CD4-positive, alpha-beta T cell treated with Interleukin-12 subunit alpha and Interleukin-12 subunit beta, for 1 hour (primary cell): ENCODE results near the gene WNT6.

ENCODE experiments used
- DNase-seq: peaks from one replicate; pipeline ENCODE4 v3.0.0-alpha.2; 2020

WNT6 gene

DNA sequence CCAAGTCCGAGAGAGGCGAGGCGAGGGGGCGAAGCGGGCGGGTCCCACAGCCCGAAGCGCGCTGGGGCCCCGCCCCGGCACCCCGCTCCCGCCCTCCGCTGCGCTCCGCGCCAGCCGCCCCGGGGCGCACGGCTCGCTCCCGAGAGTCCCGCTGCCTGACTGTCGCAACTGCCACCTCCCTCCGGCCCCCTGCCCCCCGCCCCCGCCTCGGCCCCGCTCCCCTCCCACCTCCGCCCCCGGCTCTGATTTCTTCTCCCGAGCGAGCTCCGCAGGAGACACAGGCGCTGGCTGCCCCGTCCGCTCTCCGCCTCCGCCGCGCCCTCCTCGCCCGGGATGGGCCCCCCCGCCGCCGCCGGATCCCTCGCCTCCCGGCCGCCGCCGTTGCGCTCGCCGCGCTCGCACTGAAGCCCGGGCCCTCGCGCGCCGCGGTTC, at the start of gene WNT6:
Gene WNT6, plus strand, starts transcription at position 250 of the 432 bp plus-strand sequence. CDS start 233 bp downstream, outside the sequence.
- no peak for DNase-seq

DNA sequence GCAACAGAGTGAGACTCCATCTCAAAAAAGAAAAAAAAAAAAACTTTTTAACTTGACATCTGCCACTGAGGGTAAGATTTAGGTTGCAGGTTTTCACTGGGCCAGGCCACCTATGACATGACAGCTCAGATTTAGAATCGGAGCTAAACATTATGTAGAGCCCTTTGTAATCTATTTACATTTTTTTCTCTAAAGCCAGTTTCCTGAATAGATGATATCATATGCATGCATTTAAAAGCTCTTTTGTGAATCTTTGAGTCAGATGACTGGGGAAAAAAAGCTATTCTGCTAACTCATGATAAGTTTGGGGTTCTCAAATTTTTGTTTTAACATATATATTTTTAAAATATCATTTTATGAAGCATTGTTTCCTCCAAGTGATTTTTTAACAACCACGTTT, 49.3 kb upstream of the WNT6 start:
- DNase-seq: no peak

DNA sequence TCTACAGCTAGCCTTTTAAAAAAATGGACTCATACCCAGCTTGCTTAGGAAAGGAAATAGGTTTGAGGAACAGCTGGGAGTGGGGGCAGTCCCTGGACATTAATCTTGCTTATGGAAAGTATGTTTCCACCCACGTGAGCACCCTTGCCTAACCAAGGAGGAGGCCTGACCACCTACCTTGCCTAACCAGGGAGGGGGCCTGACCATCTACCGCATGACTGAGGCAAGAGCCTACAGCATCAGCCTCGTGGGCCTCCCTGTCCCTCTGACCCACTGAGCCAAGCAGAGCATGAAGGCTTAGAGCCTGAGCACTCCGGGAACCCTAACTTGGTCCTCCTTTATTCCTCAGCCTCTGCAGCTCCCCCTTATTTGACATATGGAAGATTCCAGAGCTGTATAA, 48.2 kb upstream of the WNT6 start:
- no peak for DNase-seq

DNA sequence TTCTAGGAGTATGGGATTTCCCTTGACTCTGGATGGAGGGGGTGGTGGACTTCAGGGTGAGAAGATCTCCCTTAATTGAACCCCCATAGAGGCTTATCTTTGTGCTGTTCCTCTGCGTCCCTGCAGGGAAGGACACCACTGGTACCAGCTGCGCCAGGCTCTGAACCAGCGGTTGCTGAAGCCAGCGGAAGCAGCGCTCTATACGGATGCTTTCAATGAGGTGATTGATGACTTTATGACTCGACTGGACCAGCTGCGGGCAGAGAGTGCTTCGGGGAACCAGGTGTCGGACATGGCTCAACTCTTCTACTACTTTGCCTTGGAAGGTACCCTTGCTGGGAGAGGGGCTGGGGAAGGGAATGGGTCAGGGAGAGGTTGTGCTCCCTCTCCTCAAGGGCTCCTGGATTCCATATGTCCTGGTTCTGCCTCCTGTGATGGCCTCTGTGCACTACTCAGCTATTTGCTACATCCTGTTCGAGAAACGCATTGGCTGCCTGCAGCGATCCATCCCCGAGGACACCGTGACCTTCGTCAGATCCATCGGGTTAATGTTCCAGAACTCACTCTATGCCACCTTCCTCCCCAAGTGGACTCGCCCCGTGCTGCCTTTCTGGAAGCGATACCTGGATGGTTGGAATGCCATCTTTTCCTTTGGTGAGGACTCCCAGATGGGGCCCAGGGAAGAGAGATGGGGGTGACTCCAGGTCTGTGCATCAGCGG, 47.3 kb upstream of the WNT6 start:
- no peak for DNase-seq

DNA sequence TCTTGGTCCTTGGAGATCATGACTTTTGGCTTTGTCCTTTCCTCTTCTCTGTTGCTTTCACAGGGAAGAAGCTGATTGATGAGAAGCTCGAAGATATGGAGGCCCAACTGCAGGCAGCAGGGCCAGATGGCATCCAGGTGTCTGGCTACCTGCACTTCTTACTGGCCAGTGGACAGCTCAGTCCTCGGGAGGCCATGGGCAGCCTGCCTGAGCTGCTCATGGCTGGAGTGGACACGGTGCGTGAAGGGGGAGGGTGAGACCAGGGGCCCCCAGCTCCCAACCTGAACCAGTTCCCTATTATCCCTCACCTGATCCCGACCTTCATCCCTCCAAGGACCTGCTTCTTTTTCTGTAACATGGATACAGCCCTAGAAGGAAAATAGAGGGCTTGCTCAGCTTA, 46.7 kb upstream of the WNT6 start:
- DNase-seq: no peak

DNA sequence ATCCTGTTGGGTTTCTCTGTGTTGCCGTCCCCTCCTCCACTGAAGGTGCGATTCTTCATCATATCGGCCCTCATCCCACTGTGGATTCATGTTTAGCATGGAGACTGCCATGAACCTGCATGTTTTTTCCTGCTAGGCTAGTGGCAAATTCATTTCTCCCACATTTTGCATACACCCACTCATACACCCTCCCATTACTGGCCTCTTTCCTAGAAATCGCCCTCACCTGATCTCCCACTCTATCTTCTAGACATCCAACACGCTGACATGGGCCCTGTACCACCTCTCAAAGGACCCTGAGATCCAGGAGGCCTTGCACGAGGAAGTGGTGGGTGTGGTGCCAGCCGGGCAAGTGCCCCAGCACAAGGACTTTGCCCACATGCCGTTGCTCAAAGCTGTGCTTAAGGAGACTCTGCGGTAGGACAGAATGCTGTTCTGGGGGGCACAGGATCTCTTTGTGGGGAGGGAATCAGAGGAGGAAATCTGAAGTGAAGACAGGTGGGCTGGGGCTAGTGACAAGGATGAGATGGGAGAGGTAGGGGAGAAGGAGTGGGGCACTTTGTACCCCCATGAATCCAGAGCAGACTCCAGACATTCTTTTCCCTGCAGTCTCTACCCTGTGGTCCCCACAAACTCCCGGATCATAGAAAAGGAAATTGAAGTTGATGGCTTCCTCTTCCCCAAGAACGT, 45.7 kb upstream of the WNT6 start:
- no peak for DNase-seq

DNA sequence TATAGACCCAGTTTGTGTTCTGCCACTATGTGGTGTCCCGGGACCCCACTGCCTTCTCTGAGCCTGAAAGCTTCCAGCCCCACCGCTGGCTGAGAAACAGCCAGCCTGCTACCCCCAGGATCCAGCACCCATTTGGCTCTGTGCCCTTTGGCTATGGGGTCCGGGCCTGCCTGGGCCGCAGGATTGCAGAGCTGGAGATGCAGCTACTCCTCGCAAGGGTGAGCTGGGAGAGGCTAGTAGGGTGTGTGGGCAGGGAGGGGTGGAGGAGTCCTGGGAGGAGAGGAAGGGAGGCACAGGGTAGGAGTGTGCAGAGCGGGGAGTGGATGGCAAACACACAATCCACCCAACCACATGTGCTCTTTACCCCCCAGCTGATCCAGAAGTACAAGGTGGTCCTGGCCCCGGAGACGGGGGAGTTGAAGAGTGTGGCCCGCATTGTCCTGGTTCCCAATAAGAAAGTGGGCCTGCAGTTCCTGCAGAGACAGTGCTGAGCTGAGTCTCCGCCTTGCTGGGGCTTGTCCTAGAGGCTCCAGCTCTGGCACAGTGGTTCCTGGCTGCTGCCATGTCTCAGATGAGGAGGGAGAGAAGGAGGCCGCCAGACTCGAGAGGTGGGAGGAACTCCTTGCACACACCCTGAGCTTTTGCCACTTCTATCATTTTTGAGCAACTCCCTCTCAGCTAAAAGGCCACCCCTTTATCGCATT, 44.9 kb upstream of the WNT6 start:
- no peak for DNase-seq

DNA sequence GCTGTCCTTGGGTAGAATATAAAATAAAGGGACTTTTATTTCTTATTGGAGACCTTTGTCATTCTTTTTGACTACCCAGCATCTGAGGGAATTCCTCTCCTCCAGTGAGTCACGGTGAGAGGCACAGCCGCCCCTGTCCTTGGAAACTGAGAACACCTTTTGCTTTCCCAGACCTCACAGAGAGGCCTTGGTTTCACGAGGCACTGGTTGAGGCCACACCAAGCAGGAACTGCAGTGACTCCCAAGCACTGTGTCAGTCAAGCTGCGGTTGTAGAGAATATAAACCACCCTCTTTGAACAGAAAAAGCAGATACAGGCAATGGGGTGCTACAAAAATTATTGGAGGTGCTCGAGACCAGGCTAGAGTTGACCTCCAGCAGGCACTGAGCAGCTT, 44.4 kb upstream of the WNT6 start:
- no peak for DNase-seq

DNA sequence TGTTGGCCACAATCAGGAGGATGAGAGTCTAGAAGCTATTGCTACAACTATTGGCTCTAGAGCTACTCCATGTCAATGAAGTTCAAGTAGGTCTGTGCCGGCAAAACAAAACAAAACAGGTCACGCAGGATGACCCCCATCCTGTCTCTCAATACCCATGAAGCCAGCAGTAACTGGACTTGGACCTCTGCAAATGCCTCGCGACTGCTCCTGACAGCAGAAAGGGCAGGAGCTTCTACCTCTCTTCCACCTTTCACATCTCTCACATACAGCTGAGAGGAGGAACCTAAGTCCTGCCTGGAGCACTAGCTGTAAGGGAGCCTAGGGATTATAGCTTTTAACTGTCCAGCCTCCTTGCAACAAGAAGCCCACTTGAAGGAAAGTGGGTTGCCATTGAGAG, 44.0 kb upstream of the WNT6 start:
- DNase-seq: no peak

DNA sequence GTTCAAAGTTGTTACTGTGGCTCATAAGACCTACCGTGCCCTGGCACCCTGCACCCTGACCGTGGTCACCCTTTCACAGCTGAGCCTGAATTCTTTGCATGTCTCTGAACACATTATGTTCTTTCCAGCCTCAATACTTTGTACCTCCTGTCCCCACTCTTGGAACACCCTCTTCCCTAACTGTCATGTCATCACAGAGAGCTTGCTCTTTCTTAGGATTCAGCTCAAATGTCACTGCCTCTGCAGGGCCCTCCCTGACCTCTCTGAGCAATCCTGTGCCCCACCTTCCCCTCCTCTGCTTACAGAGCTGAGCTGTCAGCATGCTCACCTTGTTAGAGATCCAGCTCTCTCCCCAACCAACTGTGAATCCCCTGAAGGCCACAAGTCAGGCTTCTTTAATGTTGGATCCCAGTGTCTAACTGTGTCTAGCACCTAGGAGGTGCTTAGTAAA, 43.0 kb upstream of the WNT6 start:
- no peak for DNase-seq

DNA sequence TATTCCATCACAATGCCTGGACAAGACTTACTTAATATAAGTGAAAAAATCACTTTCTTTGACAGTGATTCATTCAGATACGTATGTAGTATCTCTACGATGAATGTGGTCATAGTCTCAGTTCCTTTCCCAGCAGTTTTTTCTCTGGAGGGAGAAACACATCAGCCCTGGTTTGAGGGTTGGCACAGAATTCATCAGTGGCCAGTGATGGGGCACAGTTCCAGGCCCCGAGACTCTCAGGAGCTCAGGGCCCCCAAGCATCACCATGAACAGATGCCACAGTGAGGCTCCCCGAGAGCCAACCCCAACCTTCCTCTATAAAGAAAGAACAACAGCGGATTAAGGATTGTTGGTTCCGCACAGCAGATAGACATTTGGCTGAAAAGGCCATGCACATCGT, 40.5 kb upstream of the WNT6 start:
- DNase-seq: no peak

DNA sequence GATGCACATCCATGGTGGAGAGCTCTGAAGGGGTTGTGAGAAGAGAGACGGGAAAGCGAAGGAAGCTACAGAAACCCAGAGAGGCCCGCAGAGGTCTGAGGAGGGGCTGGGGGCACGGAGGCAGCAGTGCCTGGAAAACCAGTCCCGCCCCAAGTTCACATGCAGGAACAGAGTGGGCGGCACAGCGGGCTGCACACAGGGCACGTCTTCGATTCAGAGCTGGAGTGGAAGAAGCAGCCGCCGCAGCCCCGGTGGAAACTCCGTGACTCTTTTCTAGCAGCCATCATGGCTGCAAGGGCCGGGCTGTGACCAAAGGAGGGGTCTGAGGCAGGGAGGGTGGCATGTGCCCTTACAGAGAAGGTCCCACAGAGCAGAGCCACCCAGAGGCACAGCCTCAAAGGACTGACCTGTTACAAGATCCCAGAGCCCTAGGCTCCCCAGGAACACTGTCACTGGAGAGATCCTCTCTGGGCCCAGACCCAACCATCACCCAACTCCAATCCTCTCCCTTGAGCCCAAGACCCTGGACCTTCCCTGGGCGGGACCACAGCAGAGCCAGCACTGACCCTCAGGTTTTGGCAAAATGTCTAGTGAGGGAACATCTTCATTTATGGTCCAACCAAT, 38.7 kb upstream of the WNT6 start:
- no peak for DNase-seq

DNA sequence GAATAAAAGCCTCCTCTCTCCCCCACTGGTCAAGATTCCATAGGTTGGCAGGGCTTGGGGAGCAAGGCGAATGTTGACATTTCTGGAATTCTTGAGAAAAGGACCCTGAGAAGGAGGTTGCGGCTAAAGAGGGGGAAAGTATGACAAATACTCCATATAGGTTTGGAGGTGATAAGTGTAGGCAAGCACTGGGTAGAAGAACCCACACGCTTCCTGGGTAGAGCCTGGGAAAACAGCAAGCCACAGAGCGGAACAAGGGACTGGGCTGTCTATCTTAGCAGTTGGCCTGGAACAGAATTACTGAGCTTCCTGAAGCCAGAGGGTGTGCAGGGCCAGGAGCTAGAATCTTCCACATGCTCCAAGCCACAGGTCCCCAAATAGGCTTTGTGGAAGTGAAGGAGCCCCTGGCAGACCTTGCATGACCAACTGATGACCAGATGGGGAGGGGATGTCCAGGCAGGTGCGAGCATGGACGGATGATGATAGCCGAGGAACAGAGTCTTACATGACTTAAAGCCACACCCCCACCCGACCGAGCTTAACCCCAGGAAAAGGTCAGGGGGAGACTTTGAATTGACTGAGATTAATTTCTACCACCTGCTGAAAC, 37.9 kb upstream of the WNT6 start:
- no peak for DNase-seq

DNA sequence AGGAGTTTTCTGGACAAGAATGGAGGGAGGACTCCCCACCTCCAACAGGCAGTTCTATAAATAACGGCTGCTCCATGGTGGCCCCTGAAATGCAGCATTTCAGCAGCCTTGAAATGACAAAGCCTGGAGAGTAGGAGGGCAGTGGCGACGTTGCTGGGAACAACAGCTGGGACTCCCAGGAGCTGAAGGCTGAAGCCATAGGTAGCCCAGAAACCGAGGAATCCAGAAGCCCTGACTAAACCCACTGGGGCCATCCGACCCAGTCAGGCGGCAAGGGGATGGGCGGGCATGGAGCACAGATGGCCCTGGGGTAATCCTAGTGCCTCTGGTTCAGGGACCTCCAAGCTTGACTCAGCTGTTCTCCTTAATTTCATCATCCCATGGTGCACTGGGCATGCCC, 37.0 kb upstream of the WNT6 start:
- no peak for DNase-seq

DNA sequence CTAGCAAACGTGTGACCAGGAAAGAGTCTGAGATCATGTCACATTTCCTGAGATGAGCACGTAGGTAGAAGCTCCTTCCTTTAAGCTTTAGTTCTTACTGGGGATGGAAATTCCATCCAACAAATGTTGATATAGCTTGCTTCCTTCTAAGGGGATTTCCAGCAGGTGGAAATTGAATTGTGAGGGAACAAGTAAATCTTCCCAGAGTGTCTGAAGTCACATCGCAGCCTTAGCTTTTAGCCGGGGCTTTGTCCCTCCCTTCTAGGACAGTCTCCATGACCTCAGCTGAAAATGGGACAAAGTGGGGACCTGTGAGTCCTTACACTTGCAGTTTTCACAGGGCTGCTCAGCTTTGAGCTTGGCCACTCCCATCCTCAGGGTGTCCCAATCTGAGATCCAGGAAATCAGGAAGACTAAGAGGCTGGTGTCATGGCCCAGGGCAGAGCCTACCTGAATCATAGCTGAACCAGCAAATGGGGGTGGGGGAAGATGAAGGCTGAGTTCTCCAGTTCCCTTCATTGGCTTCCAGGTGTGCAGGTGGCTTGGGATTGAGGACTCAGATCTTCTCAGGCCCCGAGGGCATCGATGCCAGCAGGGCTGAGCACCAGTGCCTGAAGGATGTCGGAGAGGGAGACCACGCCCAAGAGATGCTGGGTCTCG, 36.3 kb upstream of the WNT6 start:
- no peak for DNase-seq

DNA sequence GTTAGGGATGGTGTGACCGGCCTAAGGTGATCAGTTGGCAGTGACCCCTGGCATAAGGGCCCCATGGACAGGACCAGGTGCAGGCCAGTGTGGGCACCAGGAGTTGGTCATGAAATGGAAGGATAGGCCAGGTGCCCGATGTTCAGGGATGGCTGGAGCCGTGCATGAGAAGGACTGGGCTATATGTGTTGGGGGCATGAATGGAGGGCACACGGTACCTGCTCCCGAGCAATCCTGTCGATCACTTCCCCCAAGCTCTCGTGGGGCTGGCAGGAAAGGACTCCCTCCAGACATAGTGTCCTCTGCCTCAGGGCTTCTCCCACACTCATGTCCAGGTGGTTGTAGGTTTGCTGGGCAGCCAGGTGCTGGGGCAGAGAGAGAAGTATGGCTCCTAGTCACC, 35.6 kb upstream of the WNT6 start:
- DNase-seq: no peak

DNA sequence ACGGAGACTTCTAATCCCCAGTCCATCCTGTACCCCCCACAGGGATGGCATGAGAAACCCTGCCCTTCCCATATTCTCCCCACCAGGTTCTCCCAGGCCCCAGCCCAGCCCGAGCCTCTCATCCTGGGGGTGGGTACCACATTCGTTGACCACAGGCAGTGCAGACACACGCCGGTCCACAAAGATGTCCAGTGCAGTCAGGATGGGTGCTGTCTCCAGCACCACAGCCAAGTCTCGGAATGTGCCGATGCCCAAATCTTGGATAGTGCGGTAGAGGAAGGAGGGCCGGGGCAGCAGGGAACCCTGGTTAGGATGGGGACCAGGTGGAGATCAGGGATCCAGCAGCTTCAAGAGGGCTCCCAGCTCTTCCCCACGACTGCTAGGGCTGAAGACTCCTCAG, 32.8 kb upstream of the WNT6 start:
- DNase-seq: no peak

DNA sequence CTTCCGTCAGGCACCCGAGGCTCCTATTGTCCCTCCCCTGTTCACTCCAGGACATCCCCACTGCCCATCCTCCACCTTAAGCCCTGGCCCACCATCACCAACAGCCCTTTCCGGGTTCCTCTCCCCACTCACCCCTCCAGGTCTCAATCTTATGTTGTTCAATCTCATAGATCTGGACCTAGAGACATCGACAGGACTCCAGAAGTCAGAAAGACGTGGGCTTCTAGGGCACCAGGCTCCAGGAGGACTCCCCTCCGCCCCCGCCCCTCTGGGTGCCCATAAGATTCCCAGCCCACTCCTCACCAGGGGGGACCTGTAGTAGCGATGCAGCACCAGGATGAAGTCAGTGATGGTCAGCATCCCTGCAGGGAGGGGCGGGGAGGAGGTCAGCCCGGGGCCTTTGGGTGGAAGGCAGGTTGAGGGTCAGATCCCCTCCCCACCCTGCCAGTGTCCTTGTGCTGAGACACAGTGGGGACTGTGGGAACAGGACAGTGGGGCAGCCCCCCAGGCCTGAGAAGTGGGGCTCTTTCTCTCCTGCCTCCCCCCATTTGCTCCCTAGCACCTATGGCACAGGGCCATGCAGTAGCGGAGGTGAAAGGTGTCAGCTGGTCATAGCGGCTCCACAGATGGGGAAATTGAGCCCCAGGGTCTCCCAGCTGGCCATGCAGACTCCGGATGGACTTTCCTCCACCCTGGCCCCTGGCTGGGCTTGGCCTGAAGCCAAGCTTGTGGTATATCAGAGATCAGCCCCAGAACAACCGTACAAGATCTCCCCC, 31.7 kb upstream of the WNT6 start:
- DNase-seq: no peak

DNA sequence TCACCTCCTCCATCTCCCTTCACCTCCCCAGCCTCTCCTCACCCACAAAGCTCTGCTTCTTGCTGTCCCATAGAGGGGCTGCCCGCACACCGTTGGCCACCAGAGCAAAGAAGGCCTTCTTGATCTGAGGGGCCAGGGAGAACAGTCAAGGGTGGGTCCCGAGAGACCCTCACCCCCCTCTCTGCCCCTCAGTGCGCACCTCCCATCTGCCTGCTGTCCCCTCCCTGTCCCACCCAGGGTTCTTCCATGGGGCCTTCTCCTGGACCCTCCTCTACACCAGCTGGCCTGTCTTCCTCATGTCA, 31.2 kb upstream of the WNT6 start:
- DNase-seq: no peak

DNA sequence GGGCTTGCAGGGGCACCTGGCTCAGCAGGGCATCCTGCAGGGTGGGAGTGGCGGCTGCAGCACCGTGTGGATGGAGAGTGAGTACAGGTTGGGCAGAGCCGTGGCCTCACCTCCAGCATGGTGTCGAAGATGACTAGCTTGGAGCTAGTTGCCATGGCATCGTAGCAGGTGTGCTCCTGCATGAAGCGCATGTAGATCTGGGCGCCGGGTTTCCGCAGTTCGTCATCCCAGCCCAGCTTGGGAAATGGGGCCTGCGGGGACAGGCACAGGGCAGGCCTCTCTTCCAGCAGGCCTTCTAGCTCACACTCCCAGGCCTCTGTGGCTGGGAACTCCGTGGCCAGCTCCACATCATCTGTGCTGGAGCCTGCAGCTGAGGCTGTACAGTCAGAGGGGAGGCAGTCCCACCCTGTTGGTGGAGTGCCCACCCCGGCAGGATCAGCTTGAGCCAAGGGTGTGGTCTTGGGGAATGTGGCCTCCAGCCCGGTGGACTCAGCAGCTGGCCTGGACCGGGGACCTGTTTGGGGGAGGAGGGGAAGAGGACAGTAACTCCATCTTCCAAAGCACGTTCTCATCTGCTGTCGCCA, 29.6 kb upstream of the WNT6 start:
- DNase-seq: no peak

DNA sequence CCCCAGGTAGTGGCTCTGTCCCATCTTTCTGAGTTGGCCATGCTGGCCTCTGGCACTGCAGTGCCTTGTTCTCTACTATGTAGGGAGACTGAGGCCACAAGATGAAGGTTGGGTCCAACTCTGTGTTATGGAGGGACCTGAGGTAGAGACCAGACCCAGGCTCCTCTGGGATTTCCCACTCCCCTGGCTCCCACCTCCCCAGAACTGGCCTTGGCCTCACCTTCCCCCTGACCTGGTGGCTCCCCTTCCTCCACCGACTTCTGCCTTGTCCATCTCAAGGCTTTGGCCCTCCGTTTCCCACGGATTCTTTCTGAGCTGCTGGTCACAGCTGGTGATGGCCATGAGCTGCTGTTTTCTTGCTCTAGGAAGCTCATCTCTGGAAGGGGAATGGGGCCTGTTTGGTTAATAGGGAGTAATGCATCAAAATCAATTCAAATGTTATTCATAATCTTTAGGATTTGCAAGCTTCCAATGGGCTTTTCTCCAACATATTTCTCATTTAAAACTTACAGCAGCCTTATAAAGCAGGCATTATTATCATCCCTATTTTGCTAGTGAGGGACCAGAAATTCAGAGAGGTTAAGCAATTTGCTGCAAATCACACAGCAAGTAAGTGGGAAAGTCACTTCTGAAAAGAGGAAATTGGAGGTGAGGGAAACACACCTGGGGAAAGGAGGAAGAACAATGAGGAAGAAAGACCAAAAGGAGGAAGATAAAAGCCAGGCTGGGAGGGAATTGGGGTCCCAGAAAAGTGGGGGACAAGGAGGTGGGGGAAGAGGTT, 28.9 kb upstream of the WNT6 start:
- DNase-seq: no peak
